ENCODE results near the gene TBX21. TPM values are rescaled to one million over a fixed set of nuclear protein-coding genes. Genes with fewer than 3 reads are reported as not detected.

The TBX21 gene
- total and polyA plus RNA-seq, 12 donors: 0.06 to 2.0 (median 0.50) TPM; not detected in 2

- intact Hi-C loops (cut with DNase I): no loop called here
- Histone ChIP-seq H3K27me3 (peaks cover 34% of the 10 kb centered on the region), H3K36me3 (replicated peaks in 1 of 2) (no peaks in the 10 kb centered on the region), H3K27ac (no peak overlapping the region), H3K4me1 (replicated peaks in 1 of 2) (peaks cover 0 to 10% of the 10 kb centered on the region in 2 donors), H3K4me3 (peak overlapping the region in 1 of 4 donors; percentile 55), H3K9me3 (replicated peaks in 1 of 3) (no peaks in the 10 kb centered on the region)
- 52 to 69% (median 54%) methylated on average over 12 of the region's 12 CpGs; no CpG with 5 or more reads in 1 of the 4 donors for WGBS, 4 donors
- TF ChIP-seq, protein P1, sequence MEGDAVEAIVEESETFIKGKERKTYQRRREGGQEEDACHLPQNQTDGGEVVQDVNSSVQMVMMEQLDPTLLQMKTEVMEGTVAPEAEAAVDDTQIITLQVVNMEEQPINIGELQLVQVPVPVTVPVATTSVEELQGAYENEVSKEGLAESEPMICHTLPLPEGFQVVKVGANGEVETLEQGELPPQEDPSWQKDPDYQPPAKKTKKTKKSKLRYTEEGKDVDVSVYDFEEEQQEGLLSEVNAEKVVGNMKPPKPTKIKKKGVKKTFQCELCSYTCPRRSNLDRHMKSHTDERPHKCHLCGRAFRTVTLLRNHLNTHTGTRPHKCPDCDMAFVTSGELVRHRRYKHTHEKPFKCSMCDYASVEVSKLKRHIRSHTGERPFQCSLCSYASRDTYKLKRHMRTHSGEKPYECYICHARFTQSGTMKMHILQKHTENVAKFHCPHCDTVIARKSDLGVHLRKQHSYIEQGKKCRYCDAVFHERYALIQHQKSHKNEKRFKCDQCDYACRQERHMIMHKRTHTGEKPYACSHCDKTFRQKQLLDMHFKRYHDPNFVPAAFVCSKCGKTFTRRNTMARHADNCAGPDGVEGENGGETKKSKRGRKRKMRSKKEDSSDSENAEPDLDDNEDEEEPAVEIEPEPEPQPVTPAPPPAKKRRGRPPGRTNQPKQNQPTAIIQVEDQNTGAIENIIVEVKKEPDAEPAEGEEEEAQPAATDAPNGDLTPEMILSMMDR (IDR thresholded peaks at IDR 0.05): no peak
- TF ChIP-seq POLR2A (IDR thresholded peaks at IDR 0.05): no peak
- DNase-seq: no peak
These were observed 513 bp upstream of the TBX21 start for GRCh38 chr17:47732399-47733046.

- 13 to 34% (median 21%) methylated on average over 14 to 60 of the region's 60 CpGs for WGBS, 4 donors
- intact Hi-C loops (cut with DNase I): no loop called here
- DNase-seq: peak in 1 of 7 donors; percentile 13
- peaks cover 34% of the 10 kb centered on the region for H3K27me3 ChIP-seq
- no peak overlapping the region for H3K27ac ChIP-seq
- peak overlapping the region in 1 of 4 donors; percentile 55 for H3K4me3 ChIP-seq
- H3K4me1 ChIP-seq (replicated peaks in 1 of 2): peaks cover 0 to 10% of the 10 kb centered on the region in 2 donors
- no peaks in the 10 kb centered on the region for H3K9me3 ChIP-seq (replicated peaks in 1 of 3)
- TF ChIP-seq POLR2A (IDR thresholded peaks at IDR 0.05): no peak
- TF ChIP-seq, protein P1 (IDR thresholded peaks at IDR 0.05): no peak
- no peaks in the 10 kb centered on the region for H3K36me3 ChIP-seq (replicated peaks in 1 of 2)
These were observed 806 bp downstream of the TBX21 start for GRCh38 chr17:47733674-47734410.

DNA sequence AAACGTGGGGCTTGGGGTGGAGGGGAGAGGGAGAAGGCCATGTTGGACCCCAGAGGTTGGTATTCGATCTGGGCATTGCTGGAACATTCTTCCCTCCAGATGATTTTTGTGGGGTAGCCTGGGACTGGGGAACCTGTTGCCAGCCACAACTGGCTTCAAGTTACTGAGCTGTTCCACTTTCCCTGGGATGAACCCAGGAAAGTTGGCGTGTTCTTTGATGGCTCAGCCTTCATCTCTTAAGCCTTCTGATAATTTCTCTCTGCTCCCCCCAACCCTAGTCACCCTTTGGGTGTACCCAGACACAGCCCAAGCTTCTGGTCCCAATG lies 2.1 kb downstream of the TBX21 start:
- DNase-seq: no peak
- Histone ChIP-seq H3K27ac (no peak overlapping the region), H3K4me1 (replicated peaks in 1 of 2) (peaks cover 0 to 10% of the 10 kb centered on the region in 2 donors), H3K36me3 (replicated peaks in 1 of 2) (no peaks in the 10 kb centered on the region), H3K4me3 (no peak overlapping the region), H3K27me3 (peaks cover 34% of the 10 kb centered on the region), H3K9me3 (replicated peaks in 1 of 3) (no peaks in the 10 kb centered on the region)
- TF ChIP-seq, protein P1 (IDR thresholded peaks at IDR 0.05): no peak
- no peak for TF ChIP-seq POLR2A (IDR thresholded peaks at IDR 0.05)
- WGBS, 4 donors: 59 to 81% (median 76%) methylated on average over 3 of the region's 3 CpGs
- intact Hi-C loops (cut with DNase I): no loop called here

- intact Hi-C loops (cut with DNase I): no loop called here
- H3K27ac ChIP-seq: no peak overlapping the region
These were observed 2.5 kb downstream of the TBX21 start for GRCh38 chr17:47735536-47736011.

More at GRCh38 chr17:47735536-47736011, 2.5 kb downstream of the TBX21 start:
- Histone ChIP-seq H3K36me3 (replicated peaks in 1 of 2) (no peaks in the 10 kb centered on the region), H3K4me1 (replicated peaks in 1 of 2) (peaks cover 0 to 10% of the 10 kb centered on the region in 2 donors), H3K27me3 (peaks cover 33% of the 10 kb centered on the region), H3K9me3 (replicated peaks in 1 of 3) (no peaks in the 10 kb centered on the region), H3K4me3 (no peak overlapping the region)
- 78 to 92% (median 89%) methylated on average over 3 of the region's 3 CpGs for whole genome bisulfite sequencing, 4 donors
- DNase-seq: peak in 2 of 7 donors; percentile 5 to 8
- TF ChIP-seq POLR2A (IDR thresholded peaks at IDR 0.05): no peak
- TF ChIP-seq, protein P1 (IDR thresholded peaks at IDR 0.05): no peak
